ENCODE results near the gene DEK.
"Not testable (repeated sequence)": the region's sequence is repeated elsewhere in the genome, so short reads cannot be mapped to it uniquely, and the experiment has no call there.

GRCh38 chr6:18231856-18232255, 32.5 kb downstream of the DEK start:
- TF ChIP-seq, protein P1, sequence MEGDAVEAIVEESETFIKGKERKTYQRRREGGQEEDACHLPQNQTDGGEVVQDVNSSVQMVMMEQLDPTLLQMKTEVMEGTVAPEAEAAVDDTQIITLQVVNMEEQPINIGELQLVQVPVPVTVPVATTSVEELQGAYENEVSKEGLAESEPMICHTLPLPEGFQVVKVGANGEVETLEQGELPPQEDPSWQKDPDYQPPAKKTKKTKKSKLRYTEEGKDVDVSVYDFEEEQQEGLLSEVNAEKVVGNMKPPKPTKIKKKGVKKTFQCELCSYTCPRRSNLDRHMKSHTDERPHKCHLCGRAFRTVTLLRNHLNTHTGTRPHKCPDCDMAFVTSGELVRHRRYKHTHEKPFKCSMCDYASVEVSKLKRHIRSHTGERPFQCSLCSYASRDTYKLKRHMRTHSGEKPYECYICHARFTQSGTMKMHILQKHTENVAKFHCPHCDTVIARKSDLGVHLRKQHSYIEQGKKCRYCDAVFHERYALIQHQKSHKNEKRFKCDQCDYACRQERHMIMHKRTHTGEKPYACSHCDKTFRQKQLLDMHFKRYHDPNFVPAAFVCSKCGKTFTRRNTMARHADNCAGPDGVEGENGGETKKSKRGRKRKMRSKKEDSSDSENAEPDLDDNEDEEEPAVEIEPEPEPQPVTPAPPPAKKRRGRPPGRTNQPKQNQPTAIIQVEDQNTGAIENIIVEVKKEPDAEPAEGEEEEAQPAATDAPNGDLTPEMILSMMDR (conservative IDR thresholded peaks at IDR 0.05): not testable (repeated sequence)
- TF ChIP-seq EZH2 (IDR thresholded peaks at IDR 0.05; ENCODE audit: low read depth): not testable (repeated sequence)

All from PC-9 (cell line).